ENCODE data around the gene TPCN1. TPM values are rescaled to one million over a fixed set of nuclear protein-coding genes. Genes with fewer than 3 reads are reported as not detected.

TPCN1 gene
- total RNA-seq, 1 donor from 2014 or later: 27.9 TPM

DNA sequence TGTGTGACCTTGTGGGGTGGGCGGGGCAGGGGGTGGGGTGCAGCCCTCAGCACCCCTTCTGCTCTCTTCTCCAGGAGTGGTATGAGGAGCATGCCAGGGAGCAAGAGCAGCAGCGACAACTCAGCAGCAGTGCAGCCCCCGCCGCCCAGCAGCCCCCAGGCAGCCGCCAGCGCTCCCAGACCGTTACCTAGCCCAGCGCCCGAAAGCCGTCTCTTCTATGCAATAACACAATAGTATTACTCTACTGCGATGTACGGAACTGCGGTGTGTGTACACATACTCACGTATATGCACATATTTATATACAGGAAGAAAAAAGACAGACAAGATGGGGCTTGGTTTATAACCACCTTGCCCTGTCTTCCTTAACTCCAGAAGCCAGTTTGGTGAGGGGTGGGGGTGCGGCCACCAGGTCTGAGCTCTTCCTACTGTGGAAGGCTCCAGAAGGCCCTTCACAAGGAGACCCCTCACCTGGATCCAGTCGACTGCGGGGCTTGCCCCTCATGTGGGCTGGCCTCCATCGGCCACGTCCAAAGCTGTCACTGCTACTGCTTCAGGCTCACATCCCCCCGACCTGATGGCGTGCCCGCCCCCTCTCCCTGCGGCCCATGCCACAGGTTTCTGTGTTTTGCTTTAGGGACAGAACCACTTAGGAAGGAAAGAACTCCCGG, 74.8 kb downstream of the TPCN1 start:
- FAIRE-seq (no peak), DNase-seq (ENCODE audit: low read depth) (no peak)
- no peak overlapping the region for H3K27ac Mint-ChIP-seq (ENCODE audit: unreplicated experiment)

DNA sequence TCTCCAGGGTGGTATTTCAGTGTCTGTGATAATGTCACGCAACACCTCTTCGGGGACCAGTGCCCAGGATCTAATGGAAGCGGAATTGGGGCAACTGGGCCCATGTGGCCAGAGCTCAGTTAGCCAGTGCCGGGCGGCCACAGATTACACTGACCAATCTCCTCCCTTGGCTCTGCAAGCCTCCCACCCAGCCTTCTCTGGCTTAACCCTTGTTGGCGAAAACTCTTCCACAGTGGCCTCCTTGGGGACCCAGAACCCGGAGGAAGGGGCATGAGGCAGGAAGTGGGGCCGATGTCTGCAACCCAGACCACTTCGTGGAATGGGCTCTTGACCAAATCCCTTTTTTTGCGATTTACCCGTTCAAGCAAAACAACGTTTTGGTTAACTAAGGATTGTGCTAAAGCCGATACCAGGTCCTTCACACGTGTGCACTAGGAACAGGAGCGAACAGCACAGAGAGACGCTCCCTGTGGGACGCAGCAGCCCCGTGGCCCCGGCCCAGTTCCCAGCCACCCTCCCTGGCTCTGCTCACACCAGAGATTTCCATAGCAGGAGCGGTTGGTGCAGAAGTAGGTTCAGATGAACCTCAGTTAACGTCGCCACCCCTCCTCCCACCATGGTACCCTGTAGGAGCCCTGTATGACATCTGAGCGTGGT, 75.4 kb downstream of the TPCN1 start:
- no peaks in the 10 kb centered on the region for H3K27me3 Mint-ChIP-seq (ENCODE audit: low read depth, unreplicated experiment)
- Histone ChIP-seq H3K36me3 (ENCODE audit: insufficient read depth, low read length) (no peaks in the 10 kb centered on the region), H3K27ac (ENCODE audit: low read depth, low read length) (no peak overlapping the region), H3K79me2 (ENCODE audit: insufficient read depth, low read length) (no peaks in the 10 kb centered on the region), H3K4me1 (ENCODE audit: insufficient read depth, low read length) (peaks cover 14% of the 10 kb centered on the region), H2AFZ (ENCODE audit: low read depth, low read length) (no peak overlapping the region), H3K9ac (ENCODE audit: low read length) (no peak overlapping the region), H3K27me3 (ENCODE audit: insufficient read depth, low read length) (no peaks in the 10 kb centered on the region), H3K4me2 (ENCODE audit: low read length) (no peak overlapping the region), H3K9me3 (ENCODE audit: insufficient read depth, low read depth, low read length) (no peaks in the 10 kb centered on the region), H4K20me1 (ENCODE audit: insufficient read depth, low read length) (no peaks in the 10 kb centered on the region), H3K4me3 (ENCODE audit: insufficient read depth, low read depth, low read length) (no peak overlapping the region)
- H3K9me3 Mint-ChIP-seq (ENCODE audit: unreplicated experiment): no peaks in the 10 kb centered on the region
- peaks cover 19% of the 10 kb centered on the region for H3K4me1 Mint-ChIP-seq (ENCODE audit: low read depth, unreplicated experiment)
- H3K36me3 Mint-ChIP-seq (ENCODE audit: low read depth, unreplicated experiment): peaks cover 23% of the 10 kb centered on the region
- TF ChIP-seq EZH2 (IDR thresholded peaks at IDR 0.05; ENCODE audit: insufficient read depth, low read length): no peak
- TF ChIP-seq, protein P1, sequence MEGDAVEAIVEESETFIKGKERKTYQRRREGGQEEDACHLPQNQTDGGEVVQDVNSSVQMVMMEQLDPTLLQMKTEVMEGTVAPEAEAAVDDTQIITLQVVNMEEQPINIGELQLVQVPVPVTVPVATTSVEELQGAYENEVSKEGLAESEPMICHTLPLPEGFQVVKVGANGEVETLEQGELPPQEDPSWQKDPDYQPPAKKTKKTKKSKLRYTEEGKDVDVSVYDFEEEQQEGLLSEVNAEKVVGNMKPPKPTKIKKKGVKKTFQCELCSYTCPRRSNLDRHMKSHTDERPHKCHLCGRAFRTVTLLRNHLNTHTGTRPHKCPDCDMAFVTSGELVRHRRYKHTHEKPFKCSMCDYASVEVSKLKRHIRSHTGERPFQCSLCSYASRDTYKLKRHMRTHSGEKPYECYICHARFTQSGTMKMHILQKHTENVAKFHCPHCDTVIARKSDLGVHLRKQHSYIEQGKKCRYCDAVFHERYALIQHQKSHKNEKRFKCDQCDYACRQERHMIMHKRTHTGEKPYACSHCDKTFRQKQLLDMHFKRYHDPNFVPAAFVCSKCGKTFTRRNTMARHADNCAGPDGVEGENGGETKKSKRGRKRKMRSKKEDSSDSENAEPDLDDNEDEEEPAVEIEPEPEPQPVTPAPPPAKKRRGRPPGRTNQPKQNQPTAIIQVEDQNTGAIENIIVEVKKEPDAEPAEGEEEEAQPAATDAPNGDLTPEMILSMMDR (IDR thresholded peaks at IDR 0.05; ENCODE audit: insufficient read depth, low read depth, low read length): no peak
- H3K27ac Mint-ChIP-seq (ENCODE audit: unreplicated experiment): no peak overlapping the region
- H3K4me3 Mint-ChIP-seq (ENCODE audit: unreplicated experiment): no peak overlapping the region
- DNase-seq (ENCODE audit: low read depth) (no peak), FAIRE-seq (no peak)

More for the DNA sequence above, 74.8 kb downstream of the TPCN1 start:
- Histone ChIP-seq H3K27me3 (ENCODE audit: insufficient read depth, low read length) (no peaks in the 10 kb centered on the region), H3K79me2 (ENCODE audit: insufficient read depth, low read length) (no peaks in the 10 kb centered on the region), H3K36me3 (ENCODE audit: insufficient read depth, low read length) (no peaks in the 10 kb centered on the region), H3K4me1 (ENCODE audit: insufficient read depth, low read length) (peaks cover 14% of the 10 kb centered on the region), H3K4me2 (ENCODE audit: low read length) (no peak overlapping the region), H3K27ac (ENCODE audit: low read depth, low read length) (no peak overlapping the region), H3K9ac (ENCODE audit: low read length) (no peak overlapping the region), H3K4me3 (ENCODE audit: insufficient read depth, low read depth, low read length) (no peak overlapping the region), H2AFZ (ENCODE audit: low read depth, low read length) (no peak overlapping the region), H3K9me3 (ENCODE audit: insufficient read depth, low read depth, low read length) (no peaks in the 10 kb centered on the region), H4K20me1 (ENCODE audit: insufficient read depth, low read length) (no peaks in the 10 kb centered on the region)
- Mint-ChIP-seq H3K36me3 (ENCODE audit: low read depth, unreplicated experiment) (peaks cover 27% of the 10 kb centered on the region), H3K4me3 (ENCODE audit: unreplicated experiment) (no peak overlapping the region), H3K27me3 (ENCODE audit: low read depth, unreplicated experiment) (no peaks in the 10 kb centered on the region), H3K4me1 (ENCODE audit: low read depth, unreplicated experiment) (peaks cover 19% of the 10 kb centered on the region), H3K9me3 (ENCODE audit: unreplicated experiment) (no peaks in the 10 kb centered on the region)
- TF ChIP-seq, protein P1 (IDR thresholded peaks at IDR 0.05; ENCODE audit: insufficient read depth, low read depth, low read length): no peak
- TF ChIP-seq EZH2 (IDR thresholded peaks at IDR 0.05; ENCODE audit: insufficient read depth, low read length): no peak

DNA sequence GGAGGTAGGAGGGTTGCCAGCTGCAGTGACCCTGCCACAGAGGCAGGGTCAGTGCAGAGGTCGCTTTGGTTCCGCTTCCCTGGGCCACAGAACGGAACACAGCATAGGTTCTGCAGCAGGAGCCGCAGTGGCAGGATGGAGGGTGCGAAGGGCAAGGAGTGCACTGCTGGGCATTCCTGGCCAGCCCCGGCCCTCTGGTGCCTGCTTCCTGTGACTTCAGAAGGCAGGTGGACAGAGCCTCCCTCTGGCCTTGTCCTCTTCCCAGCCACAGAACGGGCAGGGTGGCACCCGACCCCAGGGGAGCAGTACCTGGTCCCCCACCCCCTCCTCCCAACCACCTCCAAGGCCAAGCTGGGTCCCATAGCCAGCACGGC, 75.9 kb downstream of the TPCN1 start:
- H4K20me1 ChIP-seq (ENCODE audit: insufficient read depth, low read length): no peaks in the 10 kb centered on the region
- no peaks in the 10 kb centered on the region for H3K9me3 ChIP-seq (ENCODE audit: insufficient read depth, low read depth, low read length)
- no peak overlapping the region for H3K4me3 ChIP-seq (ENCODE audit: insufficient read depth, low read depth, low read length)
- Mint-ChIP-seq H3K36me3 (ENCODE audit: low read depth, unreplicated experiment) (peaks cover 19% of the 10 kb centered on the region), H3K4me1 (ENCODE audit: low read depth, unreplicated experiment) (peaks cover 15% of the 10 kb centered on the region), H3K9me3 (ENCODE audit: unreplicated experiment) (no peaks in the 10 kb centered on the region), H3K27me3 (ENCODE audit: low read depth, unreplicated experiment) (no peaks in the 10 kb centered on the region), H3K27ac (ENCODE audit: unreplicated experiment) (no peak overlapping the region), H3K4me3 (ENCODE audit: unreplicated experiment) (no peak overlapping the region)
- DNase-seq (ENCODE audit: low read depth): no peak
- no peaks in the 10 kb centered on the region for H3K36me3 ChIP-seq (ENCODE audit: insufficient read depth, low read length)
- H3K4me1 ChIP-seq (ENCODE audit: insufficient read depth, low read length): peaks cover 14% of the 10 kb centered on the region
- no peak overlapping the region for H3K9ac ChIP-seq (ENCODE audit: low read length)
- H3K4me2 ChIP-seq (ENCODE audit: low read length): no peak overlapping the region
- no peaks in the 10 kb centered on the region for H3K27me3 ChIP-seq (ENCODE audit: insufficient read depth, low read length)
- FAIRE-seq: no peak
- no peaks in the 10 kb centered on the region for H3K79me2 ChIP-seq (ENCODE audit: insufficient read depth, low read length)
- TF ChIP-seq EZH2 (IDR thresholded peaks at IDR 0.05; ENCODE audit: insufficient read depth, low read length): no peak
- TF ChIP-seq, protein P1 (IDR thresholded peaks at IDR 0.05; ENCODE audit: insufficient read depth, low read depth, low read length): no peak
- no peak overlapping the region for H2AFZ ChIP-seq (ENCODE audit: low read depth, low read length)
- H3K27ac ChIP-seq (ENCODE audit: low read depth, low read length): no peak overlapping the region
